Measurements from ENCODE around the gene P2RY14. TPM values are rescaled to one million over a fixed set of nuclear protein-coding genes. Genes with fewer than 3 reads are reported as not detected.

Gene P2RY14
- total RNA-seq, 2 experiments from 2014 or later = 0.51 to 0.70 TPM

DNA sequence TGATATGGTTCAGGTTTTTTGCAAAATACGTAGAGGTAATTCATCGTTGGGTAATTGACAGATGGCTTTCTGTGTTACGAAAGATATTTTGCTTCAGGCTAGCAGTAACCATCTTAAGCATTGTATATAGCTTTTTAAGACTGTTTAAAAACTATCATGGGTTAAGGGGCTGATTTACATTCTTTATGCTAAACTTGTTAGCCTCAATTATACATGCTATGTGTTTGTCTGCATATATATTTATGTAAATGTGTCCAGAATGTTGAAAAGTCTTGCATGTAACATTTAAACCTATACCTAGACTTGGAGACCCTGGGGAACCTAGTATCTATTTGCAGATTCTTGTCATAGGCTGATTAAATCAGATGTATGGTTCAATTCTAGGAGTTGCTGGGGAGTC lies 11.1 kb upstream of the P2RY14 start:
- intact Hi-C loops (cut with micrococcal nuclease) = no loop called here
- H3K27ac Mint-ChIP-seq = no peak overlapping the region
- H3K27me3 Mint-ChIP-seq = peaks cover 3% of the 10 kb centered on the region
- no peaks in the 10 kb centered on the region for H3K36me3 Mint-ChIP-seq (ENCODE audit: low read depth)
- DNase-seq = no peak
- H3K4me1 Mint-ChIP-seq (ENCODE audit: low read depth) = peaks cover 2% of the 10 kb centered on the region
- TF ChIP-seq, protein P1, sequence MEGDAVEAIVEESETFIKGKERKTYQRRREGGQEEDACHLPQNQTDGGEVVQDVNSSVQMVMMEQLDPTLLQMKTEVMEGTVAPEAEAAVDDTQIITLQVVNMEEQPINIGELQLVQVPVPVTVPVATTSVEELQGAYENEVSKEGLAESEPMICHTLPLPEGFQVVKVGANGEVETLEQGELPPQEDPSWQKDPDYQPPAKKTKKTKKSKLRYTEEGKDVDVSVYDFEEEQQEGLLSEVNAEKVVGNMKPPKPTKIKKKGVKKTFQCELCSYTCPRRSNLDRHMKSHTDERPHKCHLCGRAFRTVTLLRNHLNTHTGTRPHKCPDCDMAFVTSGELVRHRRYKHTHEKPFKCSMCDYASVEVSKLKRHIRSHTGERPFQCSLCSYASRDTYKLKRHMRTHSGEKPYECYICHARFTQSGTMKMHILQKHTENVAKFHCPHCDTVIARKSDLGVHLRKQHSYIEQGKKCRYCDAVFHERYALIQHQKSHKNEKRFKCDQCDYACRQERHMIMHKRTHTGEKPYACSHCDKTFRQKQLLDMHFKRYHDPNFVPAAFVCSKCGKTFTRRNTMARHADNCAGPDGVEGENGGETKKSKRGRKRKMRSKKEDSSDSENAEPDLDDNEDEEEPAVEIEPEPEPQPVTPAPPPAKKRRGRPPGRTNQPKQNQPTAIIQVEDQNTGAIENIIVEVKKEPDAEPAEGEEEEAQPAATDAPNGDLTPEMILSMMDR (IDR thresholded peaks at IDR 0.05) = no peak
- H3K4me3 Mint-ChIP-seq = no peak overlapping the region
- H3K9me3 Mint-ChIP-seq = no peaks in the 10 kb centered on the region
- ChIA-PET POLR2A (interaction anchor here (0.6 kb wide), 1 partner anchor 16 kb away, joined by 3 read pairs; no protein-coding TSS in a partner anchor), CTCF (interaction anchor here (0.9 to 6.2 kb wide), 6 partner anchors 9 to 629 kb away, joined by 3 to 69 read pairs (median 10); no protein-coding TSS in a partner anchor)
- ATAC-seq = no peak

DNA sequence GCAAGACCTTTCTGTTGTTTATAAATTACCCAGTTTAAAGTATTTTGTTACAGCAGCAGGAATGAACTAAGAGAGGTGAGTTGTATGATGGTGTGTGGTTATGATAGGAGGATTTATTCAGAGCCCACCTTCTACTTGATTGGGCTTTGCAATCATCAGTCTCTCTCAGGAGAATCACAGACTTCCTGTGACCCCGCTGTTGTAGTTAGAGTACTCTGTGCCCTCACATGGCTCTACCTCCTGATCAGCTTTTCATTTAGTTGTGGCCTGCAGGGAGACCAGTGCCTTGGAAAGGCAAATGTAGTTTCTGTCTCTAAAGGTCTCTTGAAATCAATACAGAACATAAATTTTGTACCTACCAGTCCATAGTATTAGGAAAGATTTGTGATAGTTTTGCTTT lies 7.6 kb upstream of the P2RY14 start:
- TF ChIP-seq, protein P1 (IDR thresholded peaks at IDR 0.05) = no peak
- DNase-seq (no peak), ATAC-seq (no peak)
- no peak overlapping the region for H3K27ac Mint-ChIP-seq
- no peaks in the 10 kb centered on the region for H3K9me3 Mint-ChIP-seq
- no peak overlapping the region for H3K4me3 Mint-ChIP-seq
- no peaks in the 10 kb centered on the region for H3K27me3 Mint-ChIP-seq
- ChIA-PET POLR2A (no interaction called here), CTCF (interaction anchor here (0.7 to 6.2 kb wide), 5 partner anchors 10 to 553 kb away, joined by 3 to 69 read pairs (median 5); no protein-coding TSS in a partner anchor)
- H3K4me1 Mint-ChIP-seq (ENCODE audit: low read depth) = peaks cover 20% of the 10 kb centered on the region
- no peaks in the 10 kb centered on the region for H3K36me3 Mint-ChIP-seq (ENCODE audit: low read depth)
- intact Hi-C loops (cut with micrococcal nuclease) = no loop called here

DNA sequence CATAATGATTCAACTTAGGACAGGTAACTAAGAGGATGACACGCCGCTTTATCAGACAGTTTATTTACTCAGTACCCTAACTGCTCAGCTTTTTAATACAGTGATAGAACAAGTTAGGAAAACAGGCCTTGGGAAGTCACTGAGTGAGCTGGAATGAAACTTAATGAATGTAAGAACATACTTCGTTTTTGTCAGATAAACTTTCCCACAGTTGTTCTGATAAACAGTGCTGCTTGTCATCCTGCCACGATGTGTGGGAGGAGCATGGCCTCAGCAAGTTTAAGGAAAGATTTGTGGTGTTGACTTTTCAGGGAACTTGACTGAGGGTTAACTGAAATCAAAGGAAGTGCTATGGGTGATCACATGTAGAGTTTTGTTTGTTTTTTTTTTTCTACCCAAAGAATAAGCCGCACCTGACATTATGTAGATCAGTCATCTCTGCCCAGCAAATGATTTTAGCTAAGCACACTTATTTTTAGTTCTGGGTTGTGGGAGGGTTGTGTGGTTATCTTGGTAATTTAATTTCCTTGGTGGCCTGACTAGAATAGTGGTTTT lies 5.6 kb upstream of the P2RY14 start:
- Mint-ChIP-seq H3K4me3 (no peak overlapping the region), H3K9me3 (no peaks in the 10 kb centered on the region), H3K27ac (peak overlapping the region; percentile 16), H3K27me3 (no peaks in the 10 kb centered on the region), H3K4me1 (ENCODE audit: low read depth) (peaks cover 28% of the 10 kb centered on the region), H3K36me3 (ENCODE audit: low read depth) (no peaks in the 10 kb centered on the region)
- DNase-seq = peak; percentile 47
- peak; percentile 76 for ATAC-seq
- CTCF ChIA-PET = interaction anchor here (0.7 to 6.2 kb wide), 10 partner anchors 9 to 635 kb away, joined by 3 to 69 read pairs (median 4); no protein-coding TSS in a partner anchor
- TF ChIP-seq, protein P1 (IDR thresholded peaks at IDR 0.05) = no peak
- POLR2A ChIA-PET = no interaction called here
- intact Hi-C loops (cut with micrococcal nuclease) = loop anchor here (1.0 kb wide), 2 partner anchors 56 to 116 kb away; no protein-coding TSS in a partner anchor

DNA sequence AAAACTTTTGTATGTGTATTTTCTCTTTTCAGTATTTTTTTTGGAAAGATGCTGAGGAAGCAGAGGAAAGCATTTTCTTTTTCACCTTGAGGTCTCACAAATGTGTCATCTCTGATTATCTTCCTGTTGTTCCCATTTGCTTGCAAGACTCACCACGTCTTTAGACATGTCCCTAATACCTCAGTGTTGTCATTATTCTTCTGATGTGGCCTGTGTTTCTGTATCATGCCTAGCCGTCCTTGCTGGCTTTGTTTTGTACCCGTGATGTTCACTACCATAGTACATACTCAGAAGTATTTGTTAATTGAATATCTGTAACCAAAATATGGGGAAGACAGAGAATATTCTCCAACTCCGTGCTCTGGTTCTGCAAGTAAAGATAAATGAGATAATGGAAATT lies 5.0 kb upstream of the P2RY14 start:
- DNase-seq (no peak), ATAC-seq (peak; percentile 34)
- intact Hi-C loops (cut with micrococcal nuclease) = loop anchor here (1.0 kb wide), 2 partner anchors 55 to 115 kb away; no protein-coding TSS in a partner anchor
- Mint-ChIP-seq H3K4me3 (no peak overlapping the region), H3K4me1 (ENCODE audit: low read depth) (peaks cover 34% of the 10 kb centered on the region), H3K27ac (peak overlapping the region; percentile 29), H3K27me3 (no peaks in the 10 kb centered on the region), H3K9me3 (no peaks in the 10 kb centered on the region), H3K36me3 (ENCODE audit: low read depth) (no peaks in the 10 kb centered on the region)
- TF ChIP-seq, protein P1 (IDR thresholded peaks at IDR 0.05) = no peak
- ChIA-PET CTCF (interaction anchor here (1.0 to 9.2 kb wide), 15 partner anchors 15 to 127 kb away, joined by 4 to 254 read pairs (median 9); no protein-coding TSS in a partner anchor), POLR2A (interaction anchor here (0.6 kb wide), 1 partner anchor 24 kb away, joined by 3 read pairs; no protein-coding TSS in a partner anchor)

DNA sequence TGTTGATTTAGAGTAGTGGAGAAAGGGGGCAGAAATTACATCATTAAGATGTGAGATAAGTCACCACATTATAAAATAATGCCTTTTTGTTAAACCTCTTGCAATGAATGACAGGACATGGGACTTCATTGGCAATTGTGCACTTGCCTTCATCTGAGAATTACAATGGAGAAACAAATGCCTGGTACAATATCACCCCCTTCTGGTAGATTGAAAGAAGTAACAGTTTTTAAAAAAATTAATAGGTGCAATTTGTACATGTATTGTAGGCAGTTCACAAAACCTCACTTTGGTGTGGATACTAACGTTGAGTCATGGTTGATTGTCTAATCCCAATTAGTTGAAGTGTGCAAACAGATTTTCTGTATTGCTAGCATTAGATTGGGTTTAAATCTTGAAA lies 4.6 kb upstream of the P2RY14 start:
- peaks cover 39% of the 10 kb centered on the region for H3K4me1 Mint-ChIP-seq (ENCODE audit: low read depth)
- no peak overlapping the region for H3K4me3 Mint-ChIP-seq
- H3K36me3 Mint-ChIP-seq (ENCODE audit: low read depth) = no peaks in the 10 kb centered on the region
- H3K27ac Mint-ChIP-seq = no peak overlapping the region
- TF ChIP-seq, protein P1 (IDR thresholded peaks at IDR 0.05) = peak; percentile 82
- H3K27me3 Mint-ChIP-seq = no peaks in the 10 kb centered on the region
- intact Hi-C loops (cut with micrococcal nuclease) = loop anchor here (1.0 kb wide), 2 partner anchors 55 to 115 kb away; no protein-coding TSS in a partner anchor
- H3K9me3 Mint-ChIP-seq = no peaks in the 10 kb centered on the region
- no peak for DNase-seq
- ATAC-seq = peak; percentile 57
- ChIA-PET POLR2A (interaction anchor here (0.6 to 1.2 kb wide), 2 partner anchors 23 to 115 kb away, joined by 3 read pairs; no protein-coding TSS in a partner anchor), CTCF (interaction anchor here (0.7 to 9.2 kb wide), 31 partner anchors 9 to 337 kb away, joined by 3 to 254 read pairs (median 4); partner anchors contain the start of genes GPR171 and GPR87)

Measured in activated CD8-positive, alpha-beta T cell treated with anti-CD3 and anti-CD28 coated beads for 36 hours (primary cell).